Measurements from ENCODE around the gene MAN2B1.
"Not testable (repeated sequence)": the region's sequence is repeated elsewhere in the genome, so short reads cannot be mapped to it uniquely, and the experiment has no call there.

MAN2B1 gene

GRCh38 chr19:12687496-12688196 lies 21.1 kb upstream of the MAN2B1 start, which contains the start of gene GNG14:
GNG14 (plus strand) TSS chr19:12687998; CDS start chr19:12688049, 51 bp downstream.
- no peak for DNase-seq

GRCh38 chr19:12685831-12686230 lies 19.3 kb upstream of the MAN2B1 start:
- DNase-seq = no peak

- peak; percentile 97 for DNase-seq
These were observed 14.8 kb upstream of the MAN2B1 start, which contains the start of gene DHPS for GRCh38 chr19:12681074-12681987. DHPS (minus strand) TSS chr19:12681880; CDS start chr19:12681766, 114 bp downstream.

- DNase-seq = no peak
These were observed 13.5 kb upstream of the MAN2B1 start for GRCh38 chr19:12680034-12680433.

GRCh38 chr19:12678039-12678438 lies 11.5 kb upstream of the MAN2B1 start:
- not testable (repeated sequence) for DNase-seq

- no peak for DNase-seq
These were observed 10.4 kb upstream of the MAN2B1 start for GRCh38 chr19:12676928-12677327.

GRCh38 chr19:12676384-12676792 lies 9.8 kb upstream of the MAN2B1 start:
- peak; percentile 45 for DNase-seq

GRCh38 chr19:12675940-12676339 lies 9.4 kb upstream of the MAN2B1 start:
- DNase-seq = no peak

GRCh38 chr19:12675399-12675798 lies 8.9 kb upstream of the MAN2B1 start:
- DNase-seq = no peak

- DNase-seq = no peak
These were observed 6.2 kb upstream of the MAN2B1 start for GRCh38 chr19:12672744-12673143.

- DNase-seq = no peak
These were observed 3.8 kb upstream of the MAN2B1 start for GRCh38 chr19:12670159-12670928.

GRCh38 chr19:12669270-12670158 lies 3.0 kb upstream of the MAN2B1 start:
- peak; percentile 29 for DNase-seq

- no peak for DNase-seq
These were observed 2.4 kb upstream of the MAN2B1 start for GRCh38 chr19:12668932-12669269.

GRCh38 chr19:12668346-12668745 lies 1.8 kb upstream of the MAN2B1 start:
- DNase-seq = no peak

GRCh38 chr19:12667731-12668302 lies 1.3 kb upstream of the MAN2B1 start:
- no peak for DNase-seq

GRCh38 chr19:12665671-12666264 lies 774 bp downstream of the MAN2B1 start:
- no peak for DNase-seq

- no peak for DNase-seq
These were observed 1.3 kb downstream of the MAN2B1 start for GRCh38 chr19:12665281-12665573.

- DNase-seq = no peak
These were observed 1.9 kb downstream of the MAN2B1 start for GRCh38 chr19:12664406-12665280.

GRCh38 chr19:12660980-12661379 lies 5.6 kb downstream of the MAN2B1 start:
- no peak for DNase-seq

GRCh38 chr19:12657966-12658365 lies 8.6 kb downstream of the MAN2B1 start:
- DNase-seq = no peak

All from DMS153 (cell line).